ENCODE measurements around the gene CEP76.

GRCh38 chr18:12668041-12668440 lies 34.5 kb downstream of the CEP76 start:
- TF ChIP-seq, protein P1, sequence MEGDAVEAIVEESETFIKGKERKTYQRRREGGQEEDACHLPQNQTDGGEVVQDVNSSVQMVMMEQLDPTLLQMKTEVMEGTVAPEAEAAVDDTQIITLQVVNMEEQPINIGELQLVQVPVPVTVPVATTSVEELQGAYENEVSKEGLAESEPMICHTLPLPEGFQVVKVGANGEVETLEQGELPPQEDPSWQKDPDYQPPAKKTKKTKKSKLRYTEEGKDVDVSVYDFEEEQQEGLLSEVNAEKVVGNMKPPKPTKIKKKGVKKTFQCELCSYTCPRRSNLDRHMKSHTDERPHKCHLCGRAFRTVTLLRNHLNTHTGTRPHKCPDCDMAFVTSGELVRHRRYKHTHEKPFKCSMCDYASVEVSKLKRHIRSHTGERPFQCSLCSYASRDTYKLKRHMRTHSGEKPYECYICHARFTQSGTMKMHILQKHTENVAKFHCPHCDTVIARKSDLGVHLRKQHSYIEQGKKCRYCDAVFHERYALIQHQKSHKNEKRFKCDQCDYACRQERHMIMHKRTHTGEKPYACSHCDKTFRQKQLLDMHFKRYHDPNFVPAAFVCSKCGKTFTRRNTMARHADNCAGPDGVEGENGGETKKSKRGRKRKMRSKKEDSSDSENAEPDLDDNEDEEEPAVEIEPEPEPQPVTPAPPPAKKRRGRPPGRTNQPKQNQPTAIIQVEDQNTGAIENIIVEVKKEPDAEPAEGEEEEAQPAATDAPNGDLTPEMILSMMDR (optimal IDR thresholded peaks at IDR 0.05 in 1 of 3, IDR thresholded peaks at IDR 0.05 in 1 of 3, conservative IDR thresholded peaks at IDR 0.05 in 1 of 3; ENCODE audit: extremely low read depth in 1 of 3, insufficient read depth in 2 of 3, low read length in 3 of 3): no peak
- no peak for TF ChIP-seq EZH2 (IDR thresholded peaks at IDR 0.05; ENCODE audit: low read length)

Data from keratinocyte (primary cell).